CD4-positive, alpha-beta T cell (primary cell): ENCODE results near the gene RIC8B. TPM values are rescaled to one million over a fixed set of nuclear protein-coding genes. Genes with fewer than 3 reads are reported as not detected.
A peak's percentile ranks its signal among the peaks of the same experiment; 100 is the strongest.

Experiments
- ATAC-seq: fragments of 200-7000 bp; cut with Tn5 transposase; one replicate; pipeline ENCODE4 v1.10.0; 2022; ENCODE audit warnings: mild to moderate bottlenecking; ENCODE audit not compliant: poor library complexity
- CTCF ChIA-PET: fragments of 350-600 bp; sonication (Branson Sonifier 250); formaldehyde crosslinking; loops from one replicate; lab custom pipeline; 2021; ENCODE audit warnings: antibody characterized with exemption, inconsistent platforms; lab: Charles Lee
- POLR2A ChIA-PET: fragments of 350-600 bp; sonication (Branson Sonifier 250); formaldehyde crosslinking; loops from one replicate; lab custom pipeline; 2021; ENCODE audit warnings: antibody characterized with exemption, inconsistent platforms; lab: Charles Lee
- DNase-seq, 14 experiments: peaks; one replicate each; pipeline ENCODE4 v3.0.0-alpha.2; 2013 to 2020; ENCODE audit warnings: mixed read lengths in 2 of 14
- H3K27ac ChIP-seq, 2 donors: one replicate each; pipeline versions ENCODE4 v1.5.1 to v1.7.0; 2013; ENCODE audit warnings: low read length in 2 of 2, low read depth in 1 of 2, mild to moderate bottlenecking in 1 of 2
- H3K27me3 ChIP-seq, 2 experiments: 1 replicate in 1 of 2; 2 replicates in 1 of 2; pipeline versions ENCODE4 v1.6.1 to v1.7.0; 2013; ENCODE audit warnings: low read length in 2 of 2, control low read depth in 1 of 2, mild to moderate bottlenecking in 1 of 2, moderate library complexity in 1 of 2; ENCODE audit not compliant: insufficient read depth in 2 of 2, control insufficient read depth in 1 of 2
- H3K36me3 ChIP-seq: one replicate; pipeline ENCODE4 v1.6.1; 2013; ENCODE audit warnings: low read length, control low read depth; ENCODE audit not compliant: insufficient read depth
- H3K4me1 ChIP-seq: one replicate; pipeline ENCODE4 v1.6.1; 2013; ENCODE audit warnings: low read length, control low read depth; ENCODE audit not compliant: insufficient read depth
- H3K4me3 ChIP-seq: one replicate; pipeline ENCODE4 v1.5.1; 2013; ENCODE audit warnings: mild to moderate bottlenecking, low read length, moderate library complexity
- H3K9me3 ChIP-seq, 2 experiments: 1 replicate in 1 of 2; 2 replicates in 1 of 2; pipeline versions ENCODE4 v1.6.1 to v1.7.0; 2013; ENCODE audit warnings: low read length in 2 of 2, mild to moderate bottlenecking in 2 of 2, control low read depth in 1 of 2, moderate library complexity in 1 of 2; ENCODE audit not compliant: control insufficient read depth in 1 of 2, insufficient read depth in 1 of 2
- H3K27ac Mint-ChIP-seq: one replicate; pipeline ENCODE4 v1.8.0; 2020; ENCODE audit warnings: mixed read lengths
- H3K27me3 Mint-ChIP-seq: one replicate; pipeline ENCODE4 v1.8.0; 2021; ENCODE audit warnings: mixed read lengths
- H3K36me3 Mint-ChIP-seq: one replicate; pipeline ENCODE4 v1.8.0; 2021; ENCODE audit warnings: low read depth, mixed read lengths
- H3K4me1 Mint-ChIP-seq: one replicate; pipeline ENCODE4 v1.8.0; 2021; ENCODE audit warnings: low read depth, mixed read lengths
- H3K4me3 Mint-ChIP-seq: one replicate; pipeline ENCODE4 v1.8.0; 2020; ENCODE audit warnings: mild to moderate bottlenecking, mixed read lengths
- H3K9me3 Mint-ChIP-seq: one replicate; pipeline ENCODE4 v1.8.0; 2020; ENCODE audit warnings: mixed read lengths
- CTCF ChIP-seq: fragments of 200-600 bp; IDR thresholded peaks from one replicate; pipeline ENCODE4 v1.8.0; 2022; ENCODE audit warnings: antibody characterized with exemption, mild to moderate bottlenecking
- intact Hi-C, 2 experiments: fragments of 100-400 bp; cut with DNase I in 1 of 2; cut with micrococcal nuclease in 1 of 2; formaldehyde crosslinking; loops; one replicate each; pipeline versions ENCODE4 v1.15.1 to v1.9.0; 2023 to 2025; cut with DNase I, micrococcal nuclease
- total RNA-seq, 174 experiments: library from RNA in 2 of 174; stranded (reverse) in 2 of 174; gene quantifications; one replicate each; pipeline ENCODE4 v1.2.3 and lab custom pipeline; 2021 to 2026

The RIC8B gene
- total RNA-seq, 2 experiments from 2014 or later = 5.5 to 9.0 TPM

- TF ChIP-seq CTCF = no peak
- intact Hi-C loops = loop anchor here (1.0 to 5.0 kb wide), 4 partner anchors 13 to 989 kb away; partner anchors contain the start of gene PRDM4 (in 1 of the 2)
Measured at GRCh38 chr12:106773286-106774004, 1.0 kb upstream of the RIC8B start.

GRCh38 chr12:106774808-106775524 lies 484 bp downstream of the RIC8B start:
- Histone ChIP-seq H3K4me1 (peaks cover 31% of the 10 kb centered on the region), H3K9me3 (no peaks in the 10 kb centered on the region), H3K27ac (peak overlapping the region; percentile 80 to 90), H3K36me3 (no peaks in the 10 kb centered on the region), H3K4me3 (peak overlapping the region; percentile 89), H3K27me3 (no peaks in the 10 kb centered on the region)
- ATAC-seq = peak; percentile 4
- no peak for TF ChIP-seq CTCF
- peak in 2 of 14 experiments; percentile 3 to 32 for DNase-seq
- Mint-ChIP-seq H3K36me3 (peaks cover 11% of the 10 kb centered on the region), H3K9me3 (no peaks in the 10 kb centered on the region), H3K4me1 (peaks cover 45% of the 10 kb centered on the region), H3K4me3 (peak overlapping the region; percentile 98), H3K27ac (peak overlapping the region; percentile 97), H3K27me3 (no peaks in the 10 kb centered on the region)
- ChIA-PET CTCF (interaction anchor here (0.9 kb wide), 1 partner anchor 13 kb away, joined by 3 read pairs; no protein-coding TSS in a partner anchor), POLR2A (interaction anchor here (1.4 to 1.9 kb wide), 3 partner anchors 10 to 21 kb away, joined by 4 to 5 read pairs (median 4); no protein-coding TSS in a partner anchor)
- intact Hi-C loops = loop anchor here (1.0 to 5.0 kb wide), 5 partner anchors 15 to 987 kb away; partner anchors contain the start of genes CRY1 (in 1 of the 2) and PRDM4 (in 1 of the 2)

More at GRCh38 chr12:106773286-106774004, 1.0 kb upstream of the RIC8B start:
- ChIA-PET POLR2A (interaction anchor here (0.8 to 1.5 kb wide), 3 partner anchors 20 to 472 kb away, joined by 3 to 4 read pairs (median 3); no protein-coding TSS in a partner anchor), CTCF (interaction anchor here (1.0 kb wide), 1 partner anchor 35 kb away, joined by 3 read pairs; no protein-coding TSS in a partner anchor)
- H3K4me1 Mint-ChIP-seq = peaks cover 45% of the 10 kb centered on the region
- H3K27me3 ChIP-seq = no peaks in the 10 kb centered on the region
- peak overlapping the region; percentile 80 to 90 for H3K27ac ChIP-seq
- H3K4me3 Mint-ChIP-seq = peak overlapping the region; percentile 98
- H3K9me3 Mint-ChIP-seq = no peaks in the 10 kb centered on the region
- peak overlapping the region; percentile 89 for H3K4me3 ChIP-seq
- H3K27ac Mint-ChIP-seq = peak overlapping the region; percentile 97
- DNase-seq = peak in 1 of 14 experiments; percentile 26
- ATAC-seq = no peak
- H3K27me3 Mint-ChIP-seq = no peaks in the 10 kb centered on the region
- H3K4me1 ChIP-seq = peaks cover 31% of the 10 kb centered on the region
- no peaks in the 10 kb centered on the region for H3K36me3 ChIP-seq
- H3K36me3 Mint-ChIP-seq = peaks cover 11% of the 10 kb centered on the region
- no peaks in the 10 kb centered on the region for H3K9me3 ChIP-seq

- peaks cover 31% of the 10 kb centered on the region for H3K4me1 ChIP-seq
- Mint-ChIP-seq H3K9me3 (no peaks in the 10 kb centered on the region), H3K36me3 (peaks cover 15% of the 10 kb centered on the region), H3K4me3 (peak overlapping the region; percentile 5), H3K27ac (no peak overlapping the region), H3K27me3 (no peaks in the 10 kb centered on the region), H3K4me1 (peaks cover 60% of the 10 kb centered on the region)
- CTCF ChIA-PET = no interaction called here
- POLR2A ChIA-PET = interaction anchor here (1.9 kb wide), 1 partner anchor 17 kb away, joined by 4 read pairs; no protein-coding TSS in a partner anchor
- no peak overlapping the region for H3K27ac ChIP-seq
- intact Hi-C loops = loop anchor here in 1 of 2 experiments (5.0 kb wide), 2 partner anchors 175 to 315 kb away; partner anchors contain the start of gene CRY1
- no peak for TF ChIP-seq CTCF
- ATAC-seq (no peak), DNase-seq (no peak)
- H3K27me3 ChIP-seq = no peaks in the 10 kb centered on the region
- no peak overlapping the region for H3K4me3 ChIP-seq
- no peaks in the 10 kb centered on the region for H3K36me3 ChIP-seq
- no peaks in the 10 kb centered on the region for H3K9me3 ChIP-seq
Measured at GRCh38 chr12:106776897-106777296, 2.4 kb downstream of the RIC8B start.
